Activated CD4-positive, alpha-beta T cell treated with anti-CD3 and anti-CD28 coated beads for 48 hours (primary cell): ENCODE results near the gene PABPN1L.

ENCODE experiments used
- DNase-seq: peaks from one replicate; pipeline ENCODE4 v3.0.0-alpha.2; 2020

The PABPN1L gene

DNA sequence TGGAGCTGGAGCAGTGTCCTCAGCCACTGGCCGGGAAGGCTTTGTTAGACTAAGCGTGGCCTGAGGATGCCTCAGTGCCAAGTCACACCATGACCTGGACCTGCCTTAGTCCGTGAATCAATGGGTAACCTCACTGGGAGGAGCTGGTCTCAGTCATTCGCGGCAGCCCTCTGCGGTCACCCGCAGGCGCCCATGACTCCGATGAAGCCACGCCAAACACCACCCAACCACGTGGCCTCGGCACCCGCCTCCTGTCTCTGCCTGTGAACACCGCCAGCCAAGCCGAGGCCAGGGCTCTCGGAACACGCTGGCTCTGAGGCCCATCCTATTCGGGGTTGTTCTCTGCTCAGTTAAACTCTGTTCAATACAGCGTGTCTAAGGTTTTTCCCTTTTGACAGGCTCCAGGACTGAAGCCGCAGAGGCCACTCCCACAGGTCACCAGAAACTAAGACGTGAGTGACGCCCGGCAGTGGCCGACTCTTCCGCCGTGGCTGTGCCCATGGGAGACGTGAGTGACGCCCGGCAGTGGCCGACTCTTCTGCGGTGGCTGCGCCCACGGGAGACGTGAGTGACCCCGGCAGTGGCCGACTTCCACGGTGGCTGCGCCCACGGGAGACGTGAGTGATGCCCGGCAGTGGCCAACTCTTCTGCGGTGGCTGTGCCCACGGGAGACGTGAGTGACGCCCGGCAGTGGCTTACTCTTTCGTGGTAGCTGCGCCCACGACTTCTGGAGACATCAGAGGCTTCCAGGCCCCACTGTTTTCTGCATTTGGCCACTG is 16.8 kb upstream of the PABPN1L start:
- DNase-seq, result no peak

GRCh38 chr16:88882358-88883030 is 16.0 kb upstream of the PABPN1L start:
- no peak for DNase-seq

DNA sequence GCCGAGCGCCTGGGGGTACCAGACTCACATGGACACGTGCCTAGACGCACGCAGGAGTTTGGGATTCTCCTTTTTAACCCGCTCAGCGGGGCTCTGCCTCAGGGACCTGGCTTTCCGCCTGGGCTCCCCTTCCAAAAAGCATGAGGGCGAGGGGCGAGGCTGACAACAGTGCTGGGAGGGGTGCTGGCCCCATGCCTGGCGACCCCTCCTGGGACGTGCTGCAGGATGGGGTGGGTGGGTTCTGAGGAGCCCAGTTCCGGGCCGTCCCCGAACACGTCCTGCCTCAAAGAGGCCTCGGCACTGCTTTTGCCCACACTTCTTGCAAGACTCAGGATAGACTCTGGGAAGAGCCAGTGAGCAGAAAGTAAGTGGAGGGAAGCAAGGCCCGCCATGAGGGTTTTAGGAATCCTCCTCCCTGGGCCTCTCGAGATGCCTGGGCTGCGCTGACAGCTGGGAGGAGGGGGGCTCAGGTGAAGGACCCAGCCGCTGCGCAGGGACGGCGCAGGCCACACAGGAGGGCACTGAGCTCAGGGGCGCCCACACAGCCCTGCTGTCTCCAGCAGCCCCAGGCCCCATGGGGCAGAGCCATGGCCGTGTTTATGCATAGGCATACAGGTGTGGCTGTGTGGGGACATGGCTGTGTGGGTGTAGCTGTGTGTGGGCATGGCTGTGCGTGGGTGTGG is 15.4 kb upstream of the PABPN1L start:
- DNase-seq, result no peak

DNA sequence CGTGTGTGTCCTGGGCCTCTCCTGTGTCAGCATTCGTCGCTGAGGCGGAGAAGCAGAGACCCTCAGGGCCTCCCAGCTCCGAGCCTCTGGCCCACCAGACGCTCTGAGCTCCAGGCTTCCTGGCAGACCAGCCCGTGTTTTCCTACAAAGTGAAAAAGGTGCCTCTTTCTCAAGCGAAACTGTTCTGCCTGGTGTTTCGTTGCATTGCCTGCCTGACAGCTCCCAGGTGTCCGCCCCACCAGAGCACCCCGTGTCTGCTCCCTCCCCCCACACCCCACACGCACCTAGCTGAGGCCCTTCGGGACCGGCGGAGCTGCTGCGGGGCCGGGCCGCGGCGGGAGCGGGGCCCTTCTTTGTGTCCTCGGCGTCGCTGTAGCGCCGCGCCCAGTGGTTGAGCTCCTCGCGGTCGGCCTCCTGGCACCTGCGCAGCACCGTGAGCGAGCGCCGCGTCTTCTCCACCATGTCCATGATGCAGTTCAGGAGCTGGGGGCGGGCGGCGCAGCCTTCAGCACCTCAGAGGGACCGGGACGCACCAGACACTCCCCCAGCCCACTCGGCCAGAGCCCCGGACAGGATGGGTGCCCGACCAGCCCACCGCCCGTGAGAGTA is 14.7 kb upstream of the PABPN1L start:
- no peak for DNase-seq

DNA sequence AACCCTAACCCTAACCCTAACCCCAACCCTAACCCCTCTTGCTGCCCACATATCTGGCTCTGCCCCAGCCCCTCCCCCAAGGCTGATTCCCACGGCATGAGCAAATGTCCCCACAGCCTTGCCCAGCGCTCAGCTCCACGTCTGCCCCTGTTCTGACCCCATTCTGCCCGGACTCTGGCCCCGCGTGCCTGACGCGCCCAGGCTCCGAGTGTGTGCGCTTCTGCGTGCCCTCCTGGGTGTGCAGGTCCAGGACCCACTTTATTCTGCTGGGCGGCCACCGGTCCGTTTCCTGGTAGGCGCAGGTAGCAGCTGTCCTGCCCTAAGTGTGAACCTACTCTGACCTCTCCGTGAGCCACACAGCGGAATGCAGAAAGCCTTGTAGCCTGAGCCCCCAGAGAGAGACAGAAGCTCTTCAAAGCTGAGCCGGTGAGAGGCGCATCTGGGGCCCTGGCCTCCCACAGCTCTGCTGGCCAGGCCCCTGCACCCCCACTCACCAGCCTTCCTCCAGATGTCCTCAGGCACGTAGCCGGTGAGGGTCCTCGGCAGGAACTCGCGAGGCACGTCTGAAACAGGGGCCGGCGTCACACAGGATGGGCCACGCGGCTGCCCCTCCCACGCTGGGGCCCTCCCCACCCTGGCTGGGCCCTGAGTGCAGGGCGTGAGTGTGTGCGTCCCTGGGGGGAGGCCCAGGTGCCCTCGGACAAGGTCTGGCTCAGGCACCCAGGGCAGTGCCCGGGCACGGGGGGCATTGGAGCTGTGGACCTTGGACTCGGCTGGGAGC is 14.0 kb upstream of the PABPN1L start:
- DNase-seq, result no peak

DNA sequence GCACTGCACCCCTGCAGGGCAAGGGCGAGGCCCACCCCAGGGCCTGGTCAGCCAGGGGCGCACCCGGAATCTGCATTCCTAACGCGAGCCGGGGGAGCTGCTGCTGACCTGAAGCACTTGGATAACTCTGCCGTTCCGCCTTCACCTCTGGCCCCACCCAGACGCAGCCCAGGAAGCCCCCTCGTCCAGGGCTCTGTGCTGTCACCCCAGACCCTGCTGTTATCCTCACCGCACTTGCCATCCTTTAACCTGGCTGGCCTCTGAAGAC is 13.3 kb upstream of the PABPN1L start:
- DNase-seq, result no peak

DNA sequence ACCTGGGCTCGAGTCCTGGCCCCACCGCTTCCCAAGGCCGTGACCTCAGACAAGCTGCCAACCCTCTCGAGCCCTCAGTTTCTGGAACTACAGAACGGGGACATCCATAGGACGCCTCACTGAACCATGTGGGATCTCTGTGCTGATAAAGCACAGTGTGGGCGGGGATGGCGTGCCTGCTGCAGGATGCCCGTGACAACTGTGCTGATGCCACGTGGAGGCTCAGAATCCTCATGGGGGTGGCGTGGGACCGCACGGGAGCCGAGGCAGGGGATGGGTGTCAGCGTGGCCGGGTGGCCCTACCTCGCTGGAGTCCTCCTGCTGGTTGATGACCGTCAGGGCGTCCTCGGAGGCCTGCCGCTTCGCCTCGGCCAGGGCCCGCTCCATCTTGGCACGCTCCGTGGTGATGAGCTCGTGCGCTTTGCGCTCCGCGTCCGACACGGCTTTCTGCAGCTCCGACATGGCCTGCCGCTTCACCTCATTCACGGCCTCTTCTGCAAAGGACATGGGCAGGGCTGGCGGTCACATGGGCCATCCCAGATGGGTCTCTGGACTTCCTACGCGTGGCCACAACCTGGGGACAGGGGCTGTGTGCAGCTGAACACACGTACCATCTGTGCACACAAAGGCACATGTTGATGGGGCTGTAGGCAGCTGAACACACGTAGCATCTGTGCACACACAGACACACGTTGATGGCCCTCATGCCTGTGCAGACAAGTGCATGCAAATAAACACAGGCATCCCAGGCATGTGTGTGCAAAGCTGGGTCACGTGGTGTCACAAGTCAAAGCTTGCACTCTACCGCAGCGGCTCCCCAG is 12.7 kb upstream of the PABPN1L start:
- no peak for DNase-seq

DNA sequence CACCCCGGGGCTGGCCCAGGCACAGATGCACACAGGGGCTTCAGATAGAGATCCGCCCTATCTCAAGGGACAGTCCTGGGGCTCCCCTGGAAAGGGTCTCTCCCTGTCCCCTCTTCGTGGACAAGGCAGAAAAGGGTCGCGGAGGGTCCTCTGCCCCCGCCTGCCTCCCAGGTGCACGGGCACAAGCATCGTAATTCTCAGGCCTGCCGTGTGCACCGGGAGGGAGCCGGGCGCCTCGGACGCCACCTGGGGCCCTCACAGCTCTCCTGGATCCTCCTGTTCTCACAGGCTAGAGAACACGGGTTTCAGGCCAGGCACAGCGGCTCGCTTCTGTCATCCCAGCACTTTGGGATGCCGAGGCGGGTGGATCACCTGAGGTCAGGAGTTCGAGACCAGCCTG is 11.9 kb upstream of the PABPN1L start:
- DNase-seq, result no peak

- no peak for DNase-seq
These were observed 11.3 kb upstream of the PABPN1L start for GRCh38 chr16:88877564-88878289.

DNA sequence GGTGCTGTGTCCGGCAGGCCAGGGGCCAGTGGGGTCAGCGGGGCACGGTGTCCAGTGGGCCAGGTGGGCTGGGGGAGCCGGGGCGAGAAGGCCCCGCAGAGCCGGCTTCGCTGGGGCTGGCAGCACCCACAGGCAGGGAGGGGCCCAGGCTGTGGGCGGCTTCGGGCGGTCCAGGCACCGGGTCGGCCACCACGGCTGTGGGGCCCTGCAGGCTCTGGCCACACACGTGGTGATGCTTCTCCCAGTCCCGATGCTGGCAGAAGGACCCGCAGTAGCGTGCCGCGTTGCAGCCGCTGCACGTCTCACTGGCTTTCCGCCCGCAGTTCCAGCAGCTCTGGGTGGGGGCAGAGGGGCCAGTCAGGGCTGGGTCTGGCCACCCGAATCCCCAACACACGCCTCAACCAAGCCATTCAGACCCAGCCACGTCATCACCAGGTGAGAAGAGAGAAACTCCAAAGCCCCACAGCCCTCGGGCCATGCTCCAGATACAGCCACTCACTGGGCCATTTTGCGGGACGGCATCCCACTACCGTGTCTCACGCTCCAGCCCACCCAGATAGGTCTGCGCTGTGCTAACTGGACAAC is 10.6 kb upstream of the PABPN1L start:
- DNase-seq, result no peak

GRCh38 chr16:88875703-88876234 is 9.3 kb upstream of the PABPN1L start:
- DNase-seq, result no peak

DNA sequence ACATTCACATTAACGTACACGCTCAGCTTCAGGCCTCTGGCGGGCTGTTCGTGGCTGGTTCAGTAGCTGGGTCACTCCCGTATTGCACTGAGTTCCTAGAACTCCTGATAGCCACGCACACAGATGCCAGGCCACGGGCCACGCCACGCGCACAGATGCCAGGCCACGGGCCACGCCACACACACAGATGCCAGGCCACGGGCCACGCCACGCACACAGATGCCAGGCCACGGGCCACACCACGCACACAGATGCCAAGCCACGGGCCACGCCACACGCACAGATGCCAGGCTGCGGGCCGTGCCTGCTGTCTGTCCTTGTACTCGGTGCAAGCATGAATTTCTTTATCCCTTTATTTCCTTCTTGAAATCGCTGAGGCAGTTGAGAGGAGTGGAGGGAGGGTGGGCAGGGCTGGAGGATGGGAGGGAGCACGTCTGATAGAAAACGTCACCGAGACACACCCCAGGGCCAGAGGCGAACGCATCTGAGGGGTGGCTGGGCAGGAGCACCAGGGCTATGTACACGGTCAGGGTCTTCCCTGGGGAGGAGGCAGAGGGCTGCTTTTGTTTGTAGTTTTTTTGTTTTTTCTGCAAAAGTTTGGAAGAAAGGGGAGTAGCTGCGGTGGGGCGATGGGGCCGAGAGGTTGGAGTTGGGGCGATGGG is 8.6 kb upstream of the PABPN1L start:
- no peak for DNase-seq

DNA sequence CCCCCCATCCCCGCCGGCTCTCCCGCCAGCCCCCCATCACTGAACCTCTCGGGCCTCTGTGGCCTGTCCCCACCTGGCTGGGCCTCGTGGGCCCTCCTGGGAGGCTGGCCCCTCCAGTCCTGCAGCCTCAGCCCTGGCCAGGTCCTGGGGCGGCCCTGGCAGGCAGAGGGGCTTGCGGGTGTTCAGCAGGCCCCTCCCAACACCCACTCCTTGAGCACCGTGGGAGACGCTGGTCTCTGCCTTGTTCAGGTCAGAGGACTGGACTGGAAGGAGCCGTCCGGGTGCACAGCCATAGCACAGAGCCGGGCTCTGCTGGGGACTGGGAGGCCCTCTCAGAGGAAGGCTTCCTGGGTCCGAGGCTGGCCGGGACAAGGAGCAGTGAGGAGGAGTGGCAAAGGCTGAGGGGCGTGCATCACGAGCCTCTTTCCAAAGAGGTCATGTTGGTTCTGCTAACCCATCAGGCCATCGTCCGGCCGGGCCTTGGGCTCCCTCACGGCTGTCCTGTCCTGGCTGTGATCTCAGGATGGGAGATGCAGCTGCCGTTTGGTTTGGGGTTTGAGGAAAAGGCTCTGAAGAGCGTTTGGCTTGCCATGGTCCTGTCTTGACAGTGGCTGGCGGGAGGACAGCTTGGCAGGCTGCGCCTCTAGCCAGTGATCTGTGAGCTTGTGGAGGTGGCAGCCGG is 6.3 kb upstream of the PABPN1L start:
- no peak for DNase-seq

- DNase-seq, result no peak
These were observed 5.4 kb upstream of the PABPN1L start for GRCh38 chr16:88871730-88872416.

DNA sequence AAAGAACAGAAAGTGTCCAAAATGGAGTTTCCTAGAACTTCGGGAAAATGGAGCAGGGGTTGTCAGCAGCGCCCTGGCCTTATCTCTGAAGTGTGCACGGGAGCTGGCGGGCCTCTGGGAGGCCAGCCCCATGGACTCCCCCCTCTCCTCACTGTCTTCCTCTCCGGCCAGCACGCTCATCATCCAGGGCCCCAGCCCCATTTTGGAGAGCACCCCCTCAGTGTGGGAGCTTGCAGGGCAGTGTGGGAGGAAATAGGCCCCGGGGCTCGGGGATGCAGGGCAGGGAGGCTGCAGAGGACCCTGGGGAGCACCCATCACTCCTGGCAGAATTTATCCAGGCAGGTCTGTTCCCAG is 4.9 kb upstream of the PABPN1L start:
- no peak for DNase-seq

DNA sequence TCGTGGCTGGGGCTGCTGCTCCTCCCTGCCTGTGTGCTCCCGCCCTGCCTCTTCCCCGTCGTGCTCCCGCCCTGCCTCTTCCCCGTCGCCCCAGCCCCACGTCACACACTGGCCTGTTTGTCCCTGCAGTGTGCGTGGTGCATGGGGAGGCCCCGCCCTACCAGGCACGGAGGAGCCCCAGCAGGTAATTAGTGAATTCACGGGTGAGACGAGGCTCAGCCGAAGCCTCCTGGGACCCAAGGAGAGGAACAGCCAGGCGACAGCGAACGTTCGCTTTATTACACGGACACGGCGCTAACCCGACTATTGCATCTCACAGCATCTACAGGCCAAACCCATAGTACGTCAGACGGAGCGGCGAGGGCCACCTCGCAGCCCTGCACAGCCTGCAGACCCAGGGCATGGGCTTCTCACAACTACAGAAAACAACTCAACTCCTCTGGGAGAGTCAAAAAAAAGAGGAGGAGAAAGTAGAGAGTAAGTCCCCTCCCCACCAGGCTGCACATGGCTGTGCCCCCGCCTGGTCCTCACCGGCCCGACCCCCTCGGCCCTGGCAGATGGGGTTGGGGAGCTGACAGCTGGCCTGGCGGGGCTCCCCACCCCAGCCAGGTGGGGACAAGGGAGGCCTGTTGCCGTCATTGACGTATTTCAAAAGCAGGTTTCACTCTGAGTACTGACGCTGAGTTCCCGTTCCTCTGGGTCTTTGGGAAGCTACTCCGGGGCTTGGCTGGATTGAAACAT is 4.3 kb upstream of the PABPN1L start:
- no peak for DNase-seq

DNA sequence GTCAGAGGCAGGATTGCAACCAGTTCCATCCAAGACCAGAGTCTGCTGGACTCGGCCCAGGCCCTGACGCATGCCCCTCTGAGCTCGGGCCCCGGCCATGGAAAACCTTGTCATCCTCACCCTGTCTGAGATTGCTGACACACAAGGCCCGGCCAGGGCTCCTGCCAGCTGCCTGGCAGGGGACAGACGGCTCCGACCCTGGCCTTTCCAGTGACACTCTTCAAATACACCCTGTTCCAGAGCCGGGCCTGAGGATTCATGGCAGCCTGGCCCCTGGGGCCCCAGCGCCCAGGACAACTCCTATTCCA is 3.2 kb upstream of the PABPN1L start:
- no peak for DNase-seq

GRCh38 chr16:88868974-88869672 is 2.7 kb upstream of the PABPN1L start:
- DNase-seq, result no peak
